Keratinocyte (primary cell): ENCODE data around the gene MGLL. TPM values are rescaled to one million over a fixed set of nuclear protein-coding genes. Genes with fewer than 3 reads are reported as not detected.

ENCODE experiments used
- DNase-seq: peaks from one replicate; pipeline ENCODE4 v3.0.0-alpha.2; 2011; ENCODE audit warnings: low read depth, missing footprints, low spot score
- FAIRE-seq: peaks from 2 replicates; lab custom pipeline; 2011; peaks lifted over from hg19 to GRCh38; lab: Jason Lieb, UNC
- H2AFZ ChIP-seq: 2 replicates; pipeline ENCODE4 v1.6.0; 2012; ENCODE audit warnings: low read length, control low read depth, inconsistent platforms; ENCODE audit not compliant: control insufficient read depth
- H3K27ac ChIP-seq: 2 replicates; pipeline ENCODE4 v1.5.1; 2011; ENCODE audit warnings: low read length; ENCODE audit not compliant: control insufficient read depth, insufficient read depth
- H3K27me3 ChIP-seq: 3 replicates; pipeline ENCODE4 v1.6.0; 2011; ENCODE audit warnings: low read length; ENCODE audit not compliant: control insufficient read depth, insufficient read depth; ENCODE audit errors: extremely low read depth
- H3K36me3 ChIP-seq, 2 experiments: 2 replicates in 1 of 2; 3 replicates in 1 of 2; pipeline ENCODE4 v1.5.1; 2011; ENCODE audit warnings: low read length in 2 of 2, mild to moderate bottlenecking in 1 of 2; ENCODE audit not compliant: control insufficient read depth in 2 of 2, insufficient read depth in 2 of 2; ENCODE audit errors: extremely low read depth in 1 of 2
- H3K4me1 ChIP-seq: 3 replicates; pipeline ENCODE4 v1.5.1; 2011; ENCODE audit warnings: low read length; ENCODE audit not compliant: control insufficient read depth, insufficient read depth; ENCODE audit errors: extremely low read depth
- H3K4me2 ChIP-seq: 3 replicates; pipeline ENCODE4 v1.6.0; 2011; ENCODE audit warnings: low read depth, low read length; ENCODE audit not compliant: control insufficient read depth, insufficient read depth; ENCODE audit errors: extremely low read depth
- H3K4me3 ChIP-seq, 3 experiments: fragments of 200-600 bp in 1 of 3; sonication (generic) in 1 of 3; 2 replicates in 2 of 3; 3 replicates in 1 of 3; pipeline ENCODE4 v1.5.1; 2011 to 2016; ENCODE audit warnings: low read length in 3 of 3, mild to moderate bottlenecking in 3 of 3, control low read depth in 2 of 3, inconsistent platforms in 1 of 3, low read depth in 1 of 3, mixed read lengths in 1 of 3, mixed run types in 1 of 3, moderate library complexity in 1 of 3; ENCODE audit not compliant: control insufficient read depth in 2 of 3, insufficient read depth in 2 of 3; ENCODE audit errors: extremely low read depth in 1 of 3
- H3K79me2 ChIP-seq: 2 replicates; pipeline ENCODE4 v1.6.0; 2012; ENCODE audit warnings: low read length; ENCODE audit not compliant: control insufficient read depth, insufficient read depth
- H3K9ac ChIP-seq: 3 replicates; pipeline ENCODE4 v1.6.0; 2011; ENCODE audit warnings: low read length; ENCODE audit not compliant: control insufficient read depth, insufficient read depth; ENCODE audit errors: extremely low read depth
- H3K9me1 ChIP-seq: 3 replicates; pipeline ENCODE4 v1.6.0; 2011; ENCODE audit warnings: low read length; ENCODE audit not compliant: control insufficient read depth, insufficient read depth; ENCODE audit errors: extremely low read depth
- H3K9me3 ChIP-seq: 2 replicates; pipeline ENCODE4 v1.5.1; 2012; ENCODE audit warnings: low read depth, low read length; ENCODE audit not compliant: control insufficient read depth
- H4K20me1 ChIP-seq: 3 replicates; pipeline ENCODE4 v1.6.0; 2011; ENCODE audit warnings: low read length; ENCODE audit not compliant: control insufficient read depth, insufficient read depth; ENCODE audit errors: extremely low read depth
- CTCF ChIP-seq, 3 experiments: IDR thresholded peaks in 1 of 3; conservative IDR thresholded peaks in 1 of 3; optimal IDR thresholded peaks in 1 of 3; 2 replicates in 2 of 3; 3 replicates in 1 of 3; pipeline versions ENCODE3 to v1.5.1; 2011; ENCODE audit warnings: low read length in 3 of 3, mild to moderate bottlenecking in 3 of 3, moderate library complexity in 2 of 3, control low read depth in 1 of 3, inconsistent platforms in 1 of 3; ENCODE audit not compliant: insufficient read depth in 2 of 3; ENCODE audit errors: extremely low read depth in 1 of 3
- EZH2 ChIP-seq: IDR thresholded peaks from one replicate; pipeline ENCODE4 v1.6.1; 2012; ENCODE audit warnings: inconsistent platforms, mild to moderate bottlenecking, low read length, moderate library complexity
- dilution Hi-C: fragments of 300-500 bp; cut with MboI; formaldehyde crosslinking; loops from one replicate; pipeline ENCODE4 v1.7.0; 2020; ENCODE audit warnings: low sequenced_read_pairs; ENCODE audit not compliant: extremely low pct_ligation_motif_present
- polyA plus RNA-seq, 5 experiments: library from polyadenylated mRNA; depleted of rRNA in 3 of 5; stranded (reverse) in 3 of 5; stranded (forward) in 1 of 5; unstranded in 1 of 5; fragments of >200 nt; gene quantifications; 1 replicate in 1 of 5; 2 replicates in 3 of 5; 3 replicates in 1 of 5; pipeline versions ENCODE4 v1.2.1 to v1.2.3, GENCODE V29; 2011 to 2012; ENCODE audit warnings: missing spikeins in 2 of 5, low read depth in 1 of 5, low replicate concordance in 1 of 5

Gene MGLL
- polyA plus RNA-seq, 1 donor (not counting 4 experiments of a cell fraction or from before 2014, with no cell fraction given): 17.8 TPM

GRCh38 chr3:127639173-127640041 lies 182.9 kb downstream of the MGLL start:
- DNase-seq: no peak
- Histone ChIP-seq H3K36me3 (no peaks in the 10 kb centered on the region), H3K27ac (no peak overlapping the region), H3K9ac (no peak overlapping the region), H2AFZ (no peak overlapping the region), H4K20me1 (no peaks in the 10 kb centered on the region), H3K9me3 (no peaks in the 10 kb centered on the region), H3K9me1 (no peaks in the 10 kb centered on the region), H3K27me3 (no peaks in the 10 kb centered on the region), H3K4me1 (peaks cover 7% of the 10 kb centered on the region), H3K79me2 (no peaks in the 10 kb centered on the region), H3K4me2 (no peak overlapping the region), H3K4me3 (no peak overlapping the region)
- FAIRE-seq: no peak
- dilution Hi-C loops: no loop called here
- TF ChIP-seq EZH2 (no peak), CTCF (optimal IDR thresholded peaks at IDR 0.05 in 1 of 3, IDR thresholded peaks at IDR 0.05 in 1 of 3, conservative IDR thresholded peaks at IDR 0.05 in 1 of 3; ENCODE audit: extremely low read depth in 1 of 3, insufficient read depth in 2 of 3, low read length in 3 of 3) (no peak)

Other genes starting within 250 kb of the MGLL start
- 22.2 to 43.5 TPM (median 23.7 TPM) in 3 replicates for gene TPRA1, start 231.8 kb downstream of the MGLL start, polyA plus RNA-seq
- 9.4 to 24.0 TPM (median 18.3 TPM) in 3 replicates for gene MCM2, start 224.1 kb downstream of the MGLL start, polyA plus RNA-seq
- 1.3 to 2.4 TPM (median 1.6 TPM) in 3 replicates for gene PODXL2, start 193.3 kb downstream of the MGLL start, polyA plus RNA-seq
- gene ABTB1, start 149.6 kb downstream of the MGLL start, polyA plus RNA-seq: 11.6 to 15.2 TPM (median 13.7 TPM) in 3 replicates
- not detected in 3 replicates for gene KBTBD12, start 92.7 kb upstream of the MGLL start, polyA plus RNA-seq
- 247 to 306 TPM (median 290 TPM) in 3 replicates for gene SEC61A1, start 229.9 kb upstream of the MGLL start, polyA plus RNA-seq